K562 (cell line): ENCODE results near the gene NSMCE1. TPM values are rescaled to one million over a fixed set of nuclear protein-coding genes. Genes with fewer than 3 reads are reported as not detected.

Experiments
- ATAC-seq: fragments of 200-7000 bp; cut with Tn5 transposase; 3 replicates; pipeline ENCODE4 v1.9.1; 2020; ENCODE audit warnings: moderate library complexity
- BruUV-seq: library from RNA; stranded (reverse); fragments of 400-500 nt; replicated peaks from 2 replicates; lab custom pipeline; 2021; lab: Mats Ljungman, UMichigan
- CTCF ChIA-PET: fragments of 300-600 bp; formaldehyde crosslinking; extraction: SDS; loops from one replicate; lab custom pipeline; 2021; ENCODE audit warnings: low intra/inter-chr PET ratio; lab: Yijun Ruan, JAX
- POLR2A ChIA-PET: fragments of 300-600, 350-650 bp; sonication (Branson Sonifier 250); formaldehyde crosslinking; extraction: SDS; loops from one replicate; lab custom pipeline; 2021; ENCODE audit warnings: antibody characterized with exemption, inconsistent platforms; lab: Yijun Ruan, JAX
- DNase-seq, 4 experiments: peaks; one replicate each; pipeline versions ENCODE4 v3.0.0 to v3.0.0-alpha.2; 2011 to 2018; ENCODE audit warnings: low spot score in 3 of 4, mixed read lengths in 3 of 4; ENCODE audit errors: extremely low read depth in 1 of 4
- FAIRE-seq: peaks from 2 replicates; lab custom pipeline; 2011; peaks lifted over from hg19 to GRCh38; lab: Jason Lieb, UNC
- H2AFZ ChIP-seq: 2 replicates; pipeline ENCODE4 v1.6.0; 2011; ENCODE audit warnings: low read depth, low read length, control low read depth, inconsistent platforms
- H3K27ac ChIP-seq: fragments of 200-600 bp; 3 replicates; pipeline ENCODE4 v1.8.0; 2011; ENCODE audit warnings: low read depth, mild to moderate bottlenecking, control low read depth, inconsistent platforms, low read length, moderate library complexity, mixed read lengths; ENCODE audit errors: extremely low read depth
- H3K27me3 ChIP-seq, 2 experiments: fragments of 300-600 bp in 1 of 2; 2 replicates in 1 of 2; 3 replicates in 1 of 2; pipeline versions ENCODE4 v1.6.0 to v1.8.0; 2011; ENCODE audit warnings: inconsistent platforms in 2 of 2, low read length in 2 of 2, mild to moderate bottlenecking in 1 of 2, mixed read lengths in 1 of 2, moderate library complexity in 1 of 2; ENCODE audit not compliant: control insufficient read depth in 2 of 2, insufficient read depth in 2 of 2
- H3K36me3 ChIP-seq: fragments of 300-600 bp; 3 replicates; pipeline ENCODE4 v1.8.0; 2011; ENCODE audit warnings: mild to moderate bottlenecking, low read length, inconsistent platforms; ENCODE audit not compliant: control insufficient read depth, insufficient read depth
- H3K4me1 ChIP-seq, 2 experiments: fragments of 200-600 bp in 1 of 2; replicated peaks in 1 of 2; 2 replicates in 1 of 2; 3 replicates in 1 of 2; pipeline versions ENCODE4 v1.5.1 to v1.8.0; 2011; ENCODE audit warnings: inconsistent platforms in 2 of 2, low read length in 2 of 2, mild to moderate bottlenecking in 1 of 2, mixed read lengths in 1 of 2, moderate library complexity in 1 of 2; ENCODE audit not compliant: control insufficient read depth in 2 of 2, insufficient read depth in 2 of 2
- H3K4me2 ChIP-seq: 2 replicates; pipeline ENCODE4 v1.6.1; 2011; ENCODE audit warnings: low read length, control low read depth, inconsistent platforms, mixed read lengths; ENCODE audit not compliant: insufficient read depth
- H3K4me3 ChIP-seq: fragments of 200-600 bp; sonication (generic), shearing (Covaris generic); 2 replicates; pipeline ENCODE4 v1.5.1; 2016; ENCODE audit warnings: control low read depth, inconsistent platforms
- H3K79me2 ChIP-seq: fragments of 200-600 bp; 3 replicates; pipeline ENCODE4 v1.8.0; 2011; ENCODE audit warnings: low read length, inconsistent platforms; ENCODE audit not compliant: control insufficient read depth, insufficient read depth
- H3K9ac ChIP-seq, 2 experiments: 2 replicates each; pipeline versions ENCODE4 v1.6.0 to v1.6.1; 2011; ENCODE audit warnings: low read depth in 2 of 2, low read length in 2 of 2, control low read depth in 1 of 2, inconsistent platforms in 1 of 2, mild to moderate bottlenecking in 1 of 2, mixed read lengths in 1 of 2; ENCODE audit not compliant: insufficient read depth in 1 of 2
- H3K9me1 ChIP-seq: one replicate; pipeline ENCODE4 v1.6.0; 2011; ENCODE audit warnings: inconsistent platforms, mild to moderate bottlenecking, low read length, moderate library complexity; ENCODE audit not compliant: control insufficient read depth, insufficient read depth
- H3K9me3 ChIP-seq: replicated peaks from 2 replicates; pipeline ENCODE4 v1.5.1; 2011; ENCODE audit warnings: low read depth, low read length, inconsistent platforms; ENCODE audit not compliant: control insufficient read depth, insufficient read depth
- H4K20me1 ChIP-seq: replicated peaks from 2 replicates; pipeline ENCODE4 v1.6.1; 2011; ENCODE audit warnings: low read length, inconsistent platforms, mixed read lengths; ENCODE audit not compliant: control insufficient read depth, insufficient read depth
- ATF6 ChIP-seq: sonication (generic); formaldehyde crosslinking; IDR thresholded peaks from 2 replicates; pipeline ENCODE4 v1.4.0; 2020; ENCODE audit warnings: mild to moderate bottlenecking, missing genetic modification reagents
- BRD9 ChIP-seq: fragments of 450-650 bp; IDR thresholded peaks from 2 replicates; pipeline ENCODE4 v1.6.1; 2018; ENCODE audit warnings: low read depth; ENCODE audit not compliant: partially characterized antibody
- ELK1 ChIP-seq: sonication (generic); formaldehyde crosslinking; IDR thresholded peaks from 2 replicates; pipeline ENCODE4 v1.8.1; 2022; ENCODE audit warnings: missing genetic modification reagents
- HMBOX1 ChIP-seq: sonication (generic); IDR thresholded peaks from 2 replicates; pipeline ENCODE4 v1.6.1; 2016
- JUNB ChIP-seq: fragments of 450-650 bp; formaldehyde crosslinking; conservative IDR thresholded peaks from 2 replicates; pipeline ENCODE4 v1.4.0; 2020; ENCODE audit warnings: mild to moderate bottlenecking
- KAT2B ChIP-seq: IDR thresholded peaks from one replicate; pipeline ENCODE4 v1.6.1; 2012; ENCODE audit warnings: low read depth, mild to moderate bottlenecking, control low read depth, inconsistent platforms, low read length, moderate library complexity
- MCM2 ChIP-seq: fragments of 450-650 bp; IDR thresholded peaks from 2 replicates; pipeline ENCODE4 v1.6.1; 2017; ENCODE audit warnings: low read depth, mild to moderate bottlenecking
- MCM5 ChIP-seq: fragments of 450-650 bp; IDR thresholded peaks from 2 replicates; pipeline ENCODE4 v1.6.1; 2016; ENCODE audit warnings: low read depth
- NONO ChIP-seq, 2 experiments: fragments of 200-400 bp in 1 of 2; fragments of 450-650 bp in 1 of 2; formaldehyde crosslinking in 1 of 2; IDR thresholded peaks; 2 replicates each; pipeline ENCODE4 v1.6.1; 2017; ENCODE audit warnings: low read depth in 2 of 2, mild to moderate bottlenecking in 2 of 2, moderate library complexity in 2 of 2, low read length in 1 of 2
- PURB ChIP-seq: sonication (generic); formaldehyde crosslinking; IDR thresholded peaks from 2 replicates; pipeline ENCODE4 v1.9.0; 2021; ENCODE audit warnings: low read depth, mild to moderate bottlenecking, missing genetic modification reagents
- RCOR1 ChIP-seq, 2 experiments: IDR thresholded peaks; 2 replicates each; pipeline ENCODE4 v1.6.1; 2012; ENCODE audit warnings: low read depth in 2 of 2, low read length in 2 of 2, borderline replicate concordance in 1 of 2, improper control_type of control experiment in 1 of 2
- SNRNP70 ChIP-seq: fragments of 200-400 bp; formaldehyde crosslinking; optimal IDR thresholded peaks from 2 replicates; pipeline ENCODE3; 2017; ENCODE audit warnings: low read depth, low read length
- SOX6 ChIP-seq: fragments of 450-650 bp; IDR thresholded peaks from 2 replicates; pipeline ENCODE4 v1.6.1; 2014; ENCODE audit warnings: mild to moderate bottlenecking
- TCF7 ChIP-seq: sonication (generic); IDR thresholded peaks from 2 replicates; pipeline ENCODE4 v1.6.1; 2016; ENCODE audit warnings: antibody characterized with exemption, borderline replicate concordance
- ZNF696 ChIP-seq: fragments of 250-450 bp; sonication (Bioruptor Pico); conservative IDR thresholded peaks from 2 replicates; pipeline ENCODE4 v1.4.0; 2020; ENCODE audit warnings: mild to moderate bottlenecking, moderate library complexity
- WGBS: fragments of 100-300 bp; shearing (Covaris generic); methylation state at CpG from one replicate; pipeline ENCODE4 v1.1.6; 2016; ENCODE audit warnings: low coverage, mixed read lengths; ENCODE audit not compliant: insufficient coverage; ENCODE audit errors: missing lambda C conversion rate; 5-methylcytosine and 5-hydroxymethylcytosine counted together
- in situ Hi-C: fragments of 300-500 bp; cut with MboI; formaldehyde crosslinking; loops from 4 replicates; pipeline ENCODE4 v1.15.0; 2018; ENCODE audit warnings: inconsistent platforms, mixed read lengths
- intact Hi-C: fragments of 100-400 bp; cut with micrococcal nuclease; formaldehyde crosslinking; loops from 2 replicates; pipeline ENCODE4 v1.14.2; 2022
- polyA plus RNA-seq, 8 experiments: library from polyadenylated mRNA; depleted of rRNA in 4 of 8; stranded (reverse) in 5 of 8; unstranded in 3 of 8; fragments of >200 nt; fragmentation: Nextera tagmentation in 2 of 8; fragmentation: Illumina TruSeq in 1 of 8; extraction: Ambion mirVana in 2 of 8; extraction: Trizol in 1 of 8; gene quantifications; 2 replicates each; pipeline versions ENCODE4 v1.2.1 to v1.2.3, GENCODE V29; 2011 to 2014; ENCODE audit warnings: inconsistent platforms in 1 of 8, missing spikeins in 1 of 8
- total RNA-seq, 7 experiments: library from RNA; depleted of rRNA in 6 of 7; stranded (reverse); fragments of >200 nt in 6 of 7; fragmentation: Illumina TruSeq in 2 of 7; extraction: Trizol in 2 of 7; gene quantifications; 2 replicates each; pipeline versions ENCODE4 v1.2.1 to v1.2.3, GENCODE V29; 2011 to 2021; ENCODE audit warnings: low replicate concordance in 1 of 7
- TF ChIP-seq, protein P1 (sequence below): IDR thresholded peaks from 2 replicates; pipeline ENCODE4 v1.6.1; 2012; ENCODE audit warnings: low read depth, low read length, improper control_type of control experiment, borderline replicate concordance

The NSMCE1 gene
- total and polyA plus RNA-seq, 9 of the 15 experiments (the other 6 are each of a cell fraction or from before 2014, with no cell fraction given), result 52.1 to 163 (median 61.5) TPM

DNA sequence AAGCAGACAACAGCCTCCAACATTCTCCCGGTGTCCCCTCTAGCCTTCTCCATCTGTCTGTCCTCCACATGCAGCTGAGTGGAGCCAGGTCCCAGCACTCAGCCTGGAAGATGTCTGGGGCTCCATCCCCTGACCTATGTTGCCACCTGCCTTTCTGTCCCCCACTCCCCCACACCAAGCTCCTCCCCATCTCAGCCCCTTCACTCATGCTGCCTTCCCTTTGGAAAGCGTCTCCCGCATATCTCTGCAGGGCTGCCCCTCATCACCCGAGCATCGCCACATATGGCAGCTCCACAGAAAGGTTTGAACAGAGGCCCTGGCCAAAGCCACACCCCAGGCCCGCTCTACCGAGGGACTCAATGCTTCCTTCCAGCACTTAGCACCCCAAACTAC lies 24.2 kb downstream of the NSMCE1 start:
- BruUV-seq, result no TSS peak
- WGBS, result 84% methylated on average over 5 of the region's 7 CpGs
- DNase-seq (no peak), FAIRE-seq (no peak), ATAC-seq (no peak)
- no peaks in the 10 kb centered on the region for H3K36me3 ChIP-seq
- H3K27ac ChIP-seq, result no peak overlapping the region
- intact Hi-C loops (no loop called here), in situ Hi-C loops (loop anchor here (5.0 kb wide), 1 partner anchor 63 kb away; no protein-coding TSS in a partner anchor)
- no peaks in the 10 kb centered on the region for H3K27me3 ChIP-seq
- H3K79me2 ChIP-seq, result 0 out of 3 replicates have a peak, but pooled peaks cover 4% of the 10 kb centered on the region
- no peak overlapping the region for H3K4me2 ChIP-seq
- H3K9me1 ChIP-seq, result no peaks in the 10 kb centered on the region
- ChIA-PET CTCF (no interaction called here), POLR2A (no interaction called here)
- no peak overlapping the region for H3K4me3 ChIP-seq
- TF ChIP-seq ATF6 (CRISPR knock-in tag), result no peak
- TF ChIP-seq HMBOX1, result no peak
- TF ChIP-seq, protein P1, sequence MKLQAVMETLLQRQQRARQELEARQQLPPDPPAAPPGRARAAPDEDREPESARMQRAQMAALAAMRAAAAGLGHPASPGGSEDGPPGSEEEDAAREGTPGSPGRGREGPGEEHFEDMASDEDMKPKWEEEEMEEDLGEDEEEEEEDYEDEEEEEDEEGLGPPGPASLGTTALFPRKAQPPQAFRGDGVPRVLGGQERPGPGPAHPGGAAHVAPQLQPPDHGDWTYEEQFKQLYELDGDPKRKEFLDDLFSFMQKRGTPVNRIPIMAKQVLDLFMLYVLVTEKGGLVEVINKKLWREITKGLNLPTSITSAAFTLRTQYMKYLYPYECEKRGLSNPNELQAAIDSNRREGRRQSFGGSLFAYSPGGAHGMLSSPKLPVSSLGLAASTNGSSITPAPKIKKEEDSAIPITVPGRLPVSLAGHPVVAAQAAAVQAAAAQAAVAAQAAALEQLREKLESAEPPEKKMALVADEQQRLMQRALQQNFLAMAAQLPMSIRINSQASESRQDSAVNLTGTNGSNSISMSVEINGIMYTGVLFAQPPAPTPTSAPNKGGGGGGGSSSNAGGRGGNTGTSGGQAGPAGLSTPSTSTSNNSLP, result no peak
- no peak for TF ChIP-seq SOX6
- TF ChIP-seq PURB (CRISPR knock-in tag), result no peak
- TF ChIP-seq RCOR1 (IDR thresholded peaks at IDR 0.05; ENCODE audit: borderline replicate concordance in 1 of 2, low read depth in 2 of 2, low read length in 2 of 2), result no peak
- TF ChIP-seq NONO (IDR thresholded peaks at IDR 0.05; ENCODE audit: low read depth in 2 of 2, low read length in 1 of 2), result no peak
- TF ChIP-seq JUNB (CRISPR knock-in tag), result no peak
- no peak for TF ChIP-seq MCM2
- TF ChIP-seq MCM5, result no peak
- no peak for TF ChIP-seq SNRNP70
- TF ChIP-seq BRD9, result no peak
- no peak for TF ChIP-seq TCF7
- TF ChIP-seq ELK1 (CRISPR knock-in tag), result no peak
- no peak for TF ChIP-seq ZNF696 (CRISPR knock-in tag)
- no peak for TF ChIP-seq KAT2B
- H2AFZ ChIP-seq, result no peak overlapping the region
- H3K9me3 ChIP-seq, result no peaks in the 10 kb centered on the region
- H4K20me1 ChIP-seq, result 0 out of 2 replicates have a peak, but pooled peaks cover 2% of the 10 kb centered on the region
- H3K9ac ChIP-seq, result peak overlapping the region in 1 of 2 experiments; percentile 61; a peak in 2 of 4 replicates
- H3K4me1 ChIP-seq, result peaks cover 4 to 39% of the 10 kb centered on the region in 2 experiments; a peak in 4 of 5 replicates
